HCT116 (cell line): ENCODE results near the gene ARNT2.

Source experiments
- POLR2A ChIP-seq: IDR thresholded peaks from 2 replicates; pipeline ENCODE4 v1.7.0; 2011; ENCODE audit warnings: borderline replicate concordance; ENCODE audit not compliant: insufficient read depth, insufficient read length; ENCODE audit errors: extremely low read depth
- SP1 ChIP-seq: IDR thresholded peaks from 2 replicates; pipeline ENCODE4 v1.6.1; 2012; ENCODE audit warnings: low read depth
- YY1 ChIP-seq: IDR thresholded peaks from 2 replicates; pipeline ENCODE4 v1.6.1; 2011; ENCODE audit warnings: low read length, low read depth, moderate library complexity, mild to moderate bottlenecking; ENCODE audit not compliant: insufficient replicate concordance; ENCODE audit errors: extremely low read depth
- TF ChIP-seq, protein P1 (sequence below), 3 experiments: fragments of 200-600 bp in 1 of 3; sonication (generic) in 1 of 3; IDR thresholded peaks in 2 of 3; conservative IDR thresholded peaks in 1 of 3; 2 replicates each; pipeline ENCODE4 v1.5.1; 2012 to 2017; ENCODE audit warnings: low read depth in 2 of 3, low read length in 2 of 3, antibody characterized with exemption in 1 of 3, borderline replicate concordance in 1 of 3, control low read depth in 1 of 3, mild to moderate bottlenecking in 1 of 3, mixed read lengths in 1 of 3, mixed run types in 1 of 3, moderate library complexity in 1 of 3; ENCODE audit not compliant: insufficient read depth in 1 of 3

DNA sequence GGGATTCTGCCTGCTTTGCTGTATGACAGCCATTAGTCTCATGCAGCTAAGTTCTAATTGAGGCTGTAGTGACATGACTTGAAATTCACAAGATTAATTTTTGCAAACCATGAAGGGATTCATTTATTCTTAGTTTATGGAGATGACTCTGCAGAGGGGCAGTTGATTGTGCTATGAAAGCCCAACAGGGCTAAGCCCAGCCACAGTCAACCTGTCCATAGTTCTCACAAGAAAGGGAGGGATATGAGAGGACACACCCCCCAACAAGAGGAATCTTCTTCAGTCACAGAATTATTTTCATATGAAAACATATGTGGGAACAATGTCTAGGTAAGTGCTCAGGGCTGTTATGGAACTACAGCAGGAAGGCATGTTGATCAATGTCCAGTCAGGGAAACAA is 229.0 kb downstream of the ARNT2 start:
- TF ChIP-seq YY1, result no peak
- no peak for TF ChIP-seq SP1
- TF ChIP-seq, protein P1, sequence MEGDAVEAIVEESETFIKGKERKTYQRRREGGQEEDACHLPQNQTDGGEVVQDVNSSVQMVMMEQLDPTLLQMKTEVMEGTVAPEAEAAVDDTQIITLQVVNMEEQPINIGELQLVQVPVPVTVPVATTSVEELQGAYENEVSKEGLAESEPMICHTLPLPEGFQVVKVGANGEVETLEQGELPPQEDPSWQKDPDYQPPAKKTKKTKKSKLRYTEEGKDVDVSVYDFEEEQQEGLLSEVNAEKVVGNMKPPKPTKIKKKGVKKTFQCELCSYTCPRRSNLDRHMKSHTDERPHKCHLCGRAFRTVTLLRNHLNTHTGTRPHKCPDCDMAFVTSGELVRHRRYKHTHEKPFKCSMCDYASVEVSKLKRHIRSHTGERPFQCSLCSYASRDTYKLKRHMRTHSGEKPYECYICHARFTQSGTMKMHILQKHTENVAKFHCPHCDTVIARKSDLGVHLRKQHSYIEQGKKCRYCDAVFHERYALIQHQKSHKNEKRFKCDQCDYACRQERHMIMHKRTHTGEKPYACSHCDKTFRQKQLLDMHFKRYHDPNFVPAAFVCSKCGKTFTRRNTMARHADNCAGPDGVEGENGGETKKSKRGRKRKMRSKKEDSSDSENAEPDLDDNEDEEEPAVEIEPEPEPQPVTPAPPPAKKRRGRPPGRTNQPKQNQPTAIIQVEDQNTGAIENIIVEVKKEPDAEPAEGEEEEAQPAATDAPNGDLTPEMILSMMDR (IDR thresholded peaks at IDR 0.05 in 2 of 3, conservative IDR thresholded peaks at IDR 0.05 in 1 of 3; ENCODE audit: borderline replicate concordance in 1 of 3, insufficient read depth in 1 of 3, low read depth in 2 of 3, low read length in 2 of 3), result no peak
- TF ChIP-seq POLR2A, result no peak
